Esophagus squamous epithelium (tissue), 5 donors: ENCODE data around the gene SLC49A3. TPM values are rescaled to one million over a fixed set of nuclear protein-coding genes. Genes with fewer than 3 reads are reported as not detected.

ENCODE experiments used
- DNase-seq: peaks from one replicate; lab custom pipeline; 2025; lab: John Stamatoyannopoulos, UW
- H3K27ac ChIP-seq, 4 donors: fragments of 200-600 bp; sonication (generic); one replicate each; pipeline ENCODE4 v1.5.1; 2016 to 2019; ENCODE audit warnings: mild to moderate bottlenecking in 1 of 4
- H3K27me3 ChIP-seq, 4 donors: fragments of 200-600 bp; sonication (generic); 1 replicate in 3 of 4; 2 replicates in 1 of 4; pipeline versions ENCODE4 v1.5.1 to v1.6.0; 2017 to 2021; ENCODE audit warnings: antibody characterized with exemption in 1 of 4
- H3K36me3 ChIP-seq, 3 donors: fragments of 200-600 bp; sonication (generic); one replicate each; pipeline ENCODE4 v1.5.1; 2016 to 2019
- H3K4me1 ChIP-seq, 3 donors: fragments of 200-600 bp; sonication (generic); one replicate each; pipeline ENCODE4 v1.5.1; 2017 to 2019
- H3K4me3 ChIP-seq, 4 donors: fragments of 200-600 bp; sonication (generic); 1 replicate in 3 of 4; 2 replicates in 1 of 4; pipeline ENCODE4 v1.5.1; 2016 to 2019; ENCODE audit warnings: mild to moderate bottlenecking in 2 of 4, moderate library complexity in 1 of 4
- H3K9me3 ChIP-seq, 3 donors: fragments of 200-600 bp; sonication (generic); one replicate each; pipeline ENCODE4 v1.5.1; 2016 to 2019
- CTCF ChIP-seq, 6 experiments: fragments of 450-650 bp in 4 of 6; fragments of 200-600 bp in 2 of 6; sonication (generic) in 2 of 6; IDR thresholded peaks; one replicate each; pipeline ENCODE4 v1.5.1; 2016 to 2019; ENCODE audit warnings: antibody characterized with exemption in 6 of 6, mild to moderate bottlenecking in 4 of 6, moderate library complexity in 4 of 6
- POLR2A ChIP-seq, 4 donors: fragments of 450-650 bp; IDR thresholded peaks; one replicate each; pipeline ENCODE4 v1.6.1; 2017; ENCODE audit warnings: antibody characterized with exemption in 4 of 4, mild to moderate bottlenecking in 4 of 4, moderate library complexity in 3 of 4
- WGBS, 2 donors: methylation state at CpG; one replicate each; pipeline ENCODE4 v1.1.5; 2018; 5-methylcytosine and 5-hydroxymethylcytosine counted together
- intact Hi-C: fragments of 100-400 bp; cut with DNase I; formaldehyde crosslinking; loops from one replicate; pipeline ENCODE4 v1.15.0; 2022
- total RNA-seq, 4 donors: library from RNA; depleted of rRNA; stranded (reverse); fragments of >200 nt; gene quantifications; one replicate each; pipeline ENCODE4 v1.1.0, GENCODE V29; 2016
- donor health status: DM: yes; HTN: yes; CAD: no.

SLC49A3 gene
- total RNA-seq, 4 donors from 2014 or later = 2.5 to 6.5 (median 4.7) TPM

DNA sequence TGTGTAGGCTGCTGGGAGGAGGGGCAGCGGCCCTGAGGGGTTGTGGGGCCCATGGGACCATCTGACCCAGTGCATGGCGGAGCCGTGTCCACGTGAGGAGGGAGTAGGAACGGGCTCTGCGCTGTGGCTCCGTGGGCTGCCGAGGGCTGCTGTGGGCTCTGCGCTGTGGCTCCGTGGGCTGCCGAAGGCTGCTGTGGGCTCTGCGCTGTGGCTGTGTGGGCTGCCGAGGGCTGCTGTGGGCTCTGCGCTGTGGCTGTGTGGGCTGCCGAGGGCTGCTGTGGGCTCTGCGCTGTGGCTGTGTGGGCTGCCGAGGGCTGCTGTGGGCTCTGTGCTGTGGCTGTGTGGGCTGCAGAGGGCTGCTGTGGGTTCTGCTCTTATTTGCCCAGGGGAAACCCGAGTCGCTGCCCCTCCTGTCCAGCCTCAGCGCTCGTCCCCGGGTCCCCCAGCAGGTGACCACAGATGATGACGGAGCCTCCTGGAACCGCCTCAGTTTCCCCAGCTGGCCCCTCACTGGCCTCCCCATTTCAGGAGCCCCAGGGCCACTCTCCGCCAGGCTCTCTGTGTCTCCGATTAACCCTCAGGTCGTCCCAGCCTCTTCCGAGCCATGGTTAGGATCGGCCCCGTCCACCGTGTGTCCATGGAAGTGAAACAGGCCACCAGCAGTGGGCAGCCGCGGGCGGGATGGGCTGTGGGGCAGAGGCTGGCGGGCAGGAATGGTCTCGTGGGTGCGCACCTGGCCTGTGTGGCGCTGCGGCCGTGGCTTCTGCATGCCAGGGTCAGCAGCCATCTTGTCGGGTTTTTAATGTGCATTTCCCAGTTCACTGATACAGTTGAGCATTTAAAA lies 36.7 kb upstream of the SLC49A3 start:
- H3K4me3 ChIP-seq = no peak overlapping the region
- peaks cover 8 to 41% (median 9%) of the 10 kb centered on the region in 3 donors for H3K4me1 ChIP-seq
- no peak for DNase-seq
- H3K27me3 ChIP-seq = no peaks in the 10 kb centered on the region
- H3K27ac ChIP-seq = peak overlapping the region in 2 of 4 donors; percentile 53 to 66
- WGBS, 2 donors = 91% methylated on average over 16 to 25 of the region's 41 CpGs
- TF ChIP-seq POLR2A (IDR thresholded peaks at IDR 0.05) = no peak
- TF ChIP-seq CTCF (IDR thresholded peaks at IDR 0.05) = no peak
- H3K9me3 ChIP-seq = no peaks in the 10 kb centered on the region
- peaks cover 1 to 52% (median 4%) of the 10 kb centered on the region in 3 donors for H3K36me3 ChIP-seq
- intact Hi-C loops = no loop called here

DNA sequence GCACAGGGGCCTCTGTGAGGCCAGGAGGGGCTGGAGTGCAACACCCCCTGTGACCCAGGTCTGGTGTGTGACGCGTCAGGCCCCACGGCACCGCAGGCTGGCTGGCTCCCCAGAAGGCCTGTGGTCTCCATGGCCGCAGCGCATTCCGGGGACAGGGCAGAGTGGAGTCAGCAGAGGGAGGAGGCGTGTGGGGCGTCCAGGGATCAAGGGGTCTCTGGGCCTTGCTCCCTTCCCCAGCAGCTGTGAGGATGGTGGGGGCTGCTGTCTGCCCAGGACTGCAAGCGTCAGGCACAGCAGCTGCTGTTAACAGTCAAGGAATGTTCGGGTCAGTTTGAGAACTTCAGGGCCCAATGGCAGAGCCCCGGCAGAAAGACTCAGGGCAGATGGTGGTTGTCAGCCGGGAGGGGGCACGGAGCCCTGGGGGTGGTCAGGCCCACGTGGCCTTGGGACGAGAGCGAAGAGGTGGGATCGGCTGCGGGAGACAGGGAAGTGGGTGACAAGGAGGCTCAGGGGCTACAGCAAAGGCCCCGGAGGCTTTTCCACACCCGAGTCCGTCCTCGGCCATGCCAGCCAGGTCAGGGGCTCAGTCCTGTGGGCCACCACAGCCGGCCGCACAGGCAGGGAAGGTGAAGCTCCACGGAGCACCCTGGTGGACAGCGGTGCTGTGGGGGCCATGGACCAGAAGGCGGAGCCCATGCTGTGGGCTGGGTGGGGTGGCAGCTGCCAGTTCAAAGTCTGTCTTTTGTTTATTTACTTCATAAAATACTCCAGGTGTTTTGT lies 35.0 kb upstream of the SLC49A3 start:
- Histone ChIP-seq H3K27me3 (no peaks in the 10 kb centered on the region), H3K27ac (no peak overlapping the region), H3K4me1 (peaks cover 14 to 54% (median 15%) of the 10 kb centered on the region in 3 donors), H3K36me3 (peaks cover 0 to 46% (median 0%) of the 10 kb centered on the region in 3 donors), H3K9me3 (no peaks in the 10 kb centered on the region), H3K4me3 (no peak overlapping the region)
- intact Hi-C loops = no loop called here
- no peak for DNase-seq
- WGBS, 2 donors = 72 to 97% methylated on average over 9 to 20 of the region's 28 CpGs
- TF ChIP-seq POLR2A (IDR thresholded peaks at IDR 0.05) (no peak), CTCF (IDR thresholded peaks at IDR 0.05) (no peak)

GRCh38 chr4:722851-723360 lies 34.0 kb upstream of the SLC49A3 start:
- H3K27me3 ChIP-seq = no peaks in the 10 kb centered on the region
- H3K4me3 ChIP-seq = no peak overlapping the region
- peaks cover 0 to 38% (median 0%) of the 10 kb centered on the region in 3 donors for H3K36me3 ChIP-seq
- TF ChIP-seq CTCF (IDR thresholded peaks at IDR 0.05) (no peak), POLR2A (IDR thresholded peaks at IDR 0.05) (no peak)
- DNase-seq = no peak
- H3K27ac ChIP-seq = no peak overlapping the region
- intact Hi-C loops = no loop called here
- WGBS, 2 donors = 89 to 98% methylated on average over 39 to 58 of the region's 61 CpGs
- H3K9me3 ChIP-seq = no peaks in the 10 kb centered on the region
- H3K4me1 ChIP-seq = peaks cover 14 to 54% (median 15%) of the 10 kb centered on the region in 3 donors

GRCh38 chr4:722169-722725 lies 33.3 kb upstream of the SLC49A3 start:
- Histone ChIP-seq H3K27me3 (no peaks in the 10 kb centered on the region), H3K9me3 (no peaks in the 10 kb centered on the region), H3K4me1 (peaks cover 14 to 49% (median 15%) of the 10 kb centered on the region in 3 donors), H3K36me3 (peaks cover 0 to 37% (median 0%) of the 10 kb centered on the region in 3 donors), H3K27ac (no peak overlapping the region), H3K4me3 (no peak overlapping the region)
- 96% methylated on average over 33 to 36 of the region's 47 CpGs for WGBS, 2 donors
- TF ChIP-seq CTCF (IDR thresholded peaks at IDR 0.05) = no peak
- no peak for TF ChIP-seq POLR2A (IDR thresholded peaks at IDR 0.05)
- intact Hi-C loops = no loop called here
- DNase-seq = no peak
